Effector CD4-positive, alpha-beta T cell (primary cell): Measurements from ENCODE around the gene COX6B2.
A peak's percentile ranks its signal among the peaks of the same experiment; 100 is the strongest.
"Not testable (repeated sequence)": the region's sequence is repeated elsewhere in the genome, so short reads cannot be mapped to it uniquely, and the experiment has no call there.

Experiments
- DNase-seq: peaks from one replicate; pipeline ENCODE4 v3.0.0-alpha.2; 2020

COX6B2 gene

GRCh38 chr19:55341595-55342531 is 12.7 kb downstream of the COX6B2 start:
- DNase-seq: no peak

GRCh38 chr19:55341171-55341588 is 13.3 kb downstream of the COX6B2 start:
- no peak for DNase-seq

- no peak for DNase-seq
These were observed 13.8 kb downstream of the COX6B2 start for GRCh38 chr19:55340784-55341147.

GRCh38 chr19:55339889-55340783 is 14.4 kb downstream of the COX6B2 start:
- DNase-seq: no peak

- DNase-seq: peak; percentile 100
These were observed 15.2 kb downstream of the COX6B2 start, which contains the start of gene KMT5C for GRCh38 chr19:55339105-55339888. KMT5C (plus strand) TSS chr19:55339876; CDS start chr19:55341937, 2,061 bp downstream.

- no peak for DNase-seq
These were observed 18.4 kb downstream of the COX6B2 start for GRCh38 chr19:55336101-55336500.

- no peak for DNase-seq
These were observed 20.6 kb downstream of the COX6B2 start for GRCh38 chr19:55333870-55334269.

- DNase-seq: not testable (repeated sequence)
These were observed 24.7 kb downstream of the COX6B2 start for GRCh38 chr19:55329791-55330190.

GRCh38 chr19:55328774-55329318 is 25.7 kb downstream of the COX6B2 start:
- not testable (repeated sequence) for DNase-seq

GRCh38 chr19:55325172-55325571 is 29.3 kb downstream of the COX6B2 start, which contains the start of gene TMEM150B:
TMEM150B (minus strand) TSS chr19:55325341; CDS start chr19:55321036, 4,305 bp downstream.
- DNase-seq: no peak

- no peak for DNase-seq
These were observed 29.9 kb downstream of the COX6B2 start for GRCh38 chr19:55324662-55325061.

- no peak for DNase-seq
These were observed 32.2 kb downstream of the COX6B2 start for GRCh38 chr19:55322204-55322885.

GRCh38 chr19:55321466-55322137 is 32.9 kb downstream of the COX6B2 start:
- DNase-seq: no peak

- no peak for DNase-seq
These were observed 33.6 kb downstream of the COX6B2 start for GRCh38 chr19:55320844-55321419.

- no peak for DNase-seq
These were observed 34.7 kb downstream of the COX6B2 start for GRCh38 chr19:55319785-55320184.

- no peak for DNase-seq
These were observed 37.9 kb downstream of the COX6B2 start for GRCh38 chr19:55316646-55317045.

GRCh38 chr19:55315956-55316525 is 38.5 kb downstream of the COX6B2 start:
- no peak for DNase-seq

- no peak for DNase-seq
These were observed 40.1 kb downstream of the COX6B2 start for GRCh38 chr19:55314396-55314795.

- no peak for DNase-seq
These were observed 41.7 kb downstream of the COX6B2 start for GRCh38 chr19:55312621-55313512.
